Tibial artery (tissue), 4 donors: Measurements from ENCODE around the gene PSMC2.
"Not testable (repeated sequence)": the region's sequence is repeated elsewhere in the genome, so short reads cannot be mapped to it uniquely, and the experiment has no call there.

Experiments
- DNase-seq, 2 donors: peaks; one replicate each; pipeline ENCODE4 v3.0.0-alpha.2; 2019
- H3K27ac ChIP-seq, 2 donors: fragments of 200-600 bp; sonication (generic) in 1 of 2; 1 replicate in 1 of 2; 2 replicates in 1 of 2; pipeline ENCODE4 v1.5.1; 2018 to 2019; ENCODE audit warnings: mild to moderate bottlenecking in 1 of 2
- H3K27me3 ChIP-seq, 2 donors: fragments of 200-600 bp; sonication (generic) in 1 of 2; one replicate each; pipeline versions ENCODE4 v1.5.1 to v1.6.0; 2016 to 2019
- H3K36me3 ChIP-seq, 3 donors: fragments of 200-600 bp; sonication (generic) in 2 of 3; one replicate each; pipeline ENCODE4 v1.5.1; 2016 to 2019; ENCODE audit warnings: mild to moderate bottlenecking in 2 of 3
- H3K4me1 ChIP-seq, 4 donors: fragments of 200-600 bp; sonication (generic) in 2 of 4; 1 replicate in 3 of 4; 2 replicates in 1 of 4; pipeline ENCODE4 v1.5.1; 2016 to 2019
- H3K4me3 ChIP-seq, 2 donors: fragments of 200-600 bp; sonication (generic) in 1 of 2; 1 replicate in 1 of 2; 2 replicates in 1 of 2; pipeline ENCODE4 v1.5.1; 2018 to 2019; ENCODE audit warnings: mild to moderate bottlenecking in 2 of 2
- H3K9me3 ChIP-seq, 3 donors: fragments of 200-600 bp; sonication (generic) in 1 of 3; one replicate each; pipeline ENCODE4 v1.5.1; 2016 to 2019
- intact Hi-C: fragments of 100-400 bp; cut with DNase I; formaldehyde crosslinking; loops from one replicate; pipeline ENCODE4 v1.15.0; 2023; ENCODE audit warnings: low total_unique reads
- TF ChIP-seq, protein P1 (sequence below), 2 experiments: fragments of 200-600 bp in 1 of 2; fragments of 450-650 bp in 1 of 2; IDR thresholded peaks; one replicate each; pipeline ENCODE4 v1.5.1; 2017 to 2019; ENCODE audit warnings: antibody characterized with exemption in 2 of 2, mild to moderate bottlenecking in 1 of 2, moderate library complexity in 1 of 2

Gene PSMC2

DNA sequence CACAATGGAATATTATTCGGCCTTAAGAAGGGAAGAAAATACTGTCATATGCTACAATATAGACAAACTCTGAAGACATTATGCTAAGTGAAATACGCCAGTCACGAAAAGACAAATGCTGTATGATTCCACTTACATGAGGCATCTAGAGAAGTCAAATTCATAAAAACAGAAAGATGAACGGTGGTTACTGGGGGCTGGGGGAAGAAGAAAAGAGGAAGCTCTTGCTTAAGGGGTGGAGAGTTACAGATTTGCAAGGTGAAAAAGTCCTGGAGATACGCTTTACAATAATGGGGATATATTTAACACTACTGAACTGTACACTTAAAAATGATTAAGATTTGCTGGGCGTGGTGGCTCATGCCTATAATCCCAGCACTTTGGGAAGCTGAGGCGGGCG is 49.0 kb downstream of the PSMC2 start:
- Histone ChIP-seq H3K9me3 (no peaks in the 10 kb centered on the region), H3K36me3 (no peaks in the 10 kb centered on the region), H3K4me1 (no peaks in the 10 kb centered on the region), H3K4me3 (no peak overlapping the region), H3K27ac (no peak overlapping the region), H3K27me3 (no peaks in the 10 kb centered on the region)
- TF ChIP-seq, protein P1, sequence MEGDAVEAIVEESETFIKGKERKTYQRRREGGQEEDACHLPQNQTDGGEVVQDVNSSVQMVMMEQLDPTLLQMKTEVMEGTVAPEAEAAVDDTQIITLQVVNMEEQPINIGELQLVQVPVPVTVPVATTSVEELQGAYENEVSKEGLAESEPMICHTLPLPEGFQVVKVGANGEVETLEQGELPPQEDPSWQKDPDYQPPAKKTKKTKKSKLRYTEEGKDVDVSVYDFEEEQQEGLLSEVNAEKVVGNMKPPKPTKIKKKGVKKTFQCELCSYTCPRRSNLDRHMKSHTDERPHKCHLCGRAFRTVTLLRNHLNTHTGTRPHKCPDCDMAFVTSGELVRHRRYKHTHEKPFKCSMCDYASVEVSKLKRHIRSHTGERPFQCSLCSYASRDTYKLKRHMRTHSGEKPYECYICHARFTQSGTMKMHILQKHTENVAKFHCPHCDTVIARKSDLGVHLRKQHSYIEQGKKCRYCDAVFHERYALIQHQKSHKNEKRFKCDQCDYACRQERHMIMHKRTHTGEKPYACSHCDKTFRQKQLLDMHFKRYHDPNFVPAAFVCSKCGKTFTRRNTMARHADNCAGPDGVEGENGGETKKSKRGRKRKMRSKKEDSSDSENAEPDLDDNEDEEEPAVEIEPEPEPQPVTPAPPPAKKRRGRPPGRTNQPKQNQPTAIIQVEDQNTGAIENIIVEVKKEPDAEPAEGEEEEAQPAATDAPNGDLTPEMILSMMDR (IDR thresholded peaks at IDR 0.05), result no peak
- intact Hi-C loops, result no loop called here
- DNase-seq, result no peak

DNA sequence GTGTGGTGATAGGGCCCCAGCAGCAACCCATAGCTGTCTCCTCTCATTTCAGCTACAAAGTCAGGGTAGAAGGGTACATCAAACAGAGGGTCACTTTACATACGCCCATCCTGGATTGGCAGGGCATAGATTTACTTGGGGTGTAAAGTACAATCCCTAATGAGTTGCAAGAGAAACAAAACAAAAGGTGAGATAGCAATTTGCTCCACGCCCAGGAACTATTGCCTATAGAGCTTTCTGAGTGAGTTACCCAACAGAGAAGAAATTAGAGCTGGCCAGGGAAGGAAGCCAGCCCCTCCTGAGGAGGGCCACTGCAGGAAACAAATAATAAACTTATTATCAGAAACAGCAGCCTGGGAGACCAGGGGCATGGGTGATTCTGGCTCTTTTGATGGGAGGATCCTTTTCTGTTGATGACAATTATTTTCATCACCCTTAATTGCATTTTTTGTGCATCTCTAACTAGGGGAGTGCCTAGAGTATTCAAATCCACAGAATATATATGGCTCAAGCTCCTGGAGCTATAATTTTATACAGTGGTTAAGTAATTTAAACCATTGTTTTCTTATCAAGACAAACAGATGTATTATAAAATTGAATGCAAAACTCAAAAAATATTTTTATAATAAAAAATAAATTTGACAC is 51.2 kb downstream of the PSMC2 start:
- no peak for DNase-seq
- no peak overlapping the region for H3K27ac ChIP-seq
- H3K9me3 ChIP-seq, result no peaks in the 10 kb centered on the region
- no peak overlapping the region for H3K4me3 ChIP-seq
- intact Hi-C loops, result no loop called here
- no peaks in the 10 kb centered on the region for H3K27me3 ChIP-seq
- H3K4me1 ChIP-seq, result no peaks in the 10 kb centered on the region
- no peaks in the 10 kb centered on the region for H3K36me3 ChIP-seq
- TF ChIP-seq, protein P1 (IDR thresholded peaks at IDR 0.05), result no peak

DNA sequence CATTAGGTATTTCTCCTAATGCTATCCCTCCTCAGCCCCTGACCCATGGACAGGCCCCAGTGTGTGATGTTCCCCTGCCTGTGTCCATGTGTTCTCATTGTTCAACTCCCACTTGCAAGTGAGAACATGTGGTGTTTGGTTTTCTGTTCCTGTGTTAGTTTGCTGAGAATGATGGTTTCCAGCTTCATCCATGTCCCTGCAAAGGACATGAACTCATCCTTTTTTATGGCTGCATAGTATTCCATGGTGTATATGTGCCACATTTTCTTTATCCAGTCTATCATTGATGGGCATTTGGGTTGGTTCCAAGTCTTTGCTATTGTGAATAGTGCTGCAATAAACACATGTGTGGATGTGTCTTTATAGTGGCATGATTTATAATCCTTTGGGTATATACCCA is 52.2 kb downstream of the PSMC2 start:
- H3K4me1 ChIP-seq, intact Hi-C loops: not testable (repeated sequence)

DNA sequence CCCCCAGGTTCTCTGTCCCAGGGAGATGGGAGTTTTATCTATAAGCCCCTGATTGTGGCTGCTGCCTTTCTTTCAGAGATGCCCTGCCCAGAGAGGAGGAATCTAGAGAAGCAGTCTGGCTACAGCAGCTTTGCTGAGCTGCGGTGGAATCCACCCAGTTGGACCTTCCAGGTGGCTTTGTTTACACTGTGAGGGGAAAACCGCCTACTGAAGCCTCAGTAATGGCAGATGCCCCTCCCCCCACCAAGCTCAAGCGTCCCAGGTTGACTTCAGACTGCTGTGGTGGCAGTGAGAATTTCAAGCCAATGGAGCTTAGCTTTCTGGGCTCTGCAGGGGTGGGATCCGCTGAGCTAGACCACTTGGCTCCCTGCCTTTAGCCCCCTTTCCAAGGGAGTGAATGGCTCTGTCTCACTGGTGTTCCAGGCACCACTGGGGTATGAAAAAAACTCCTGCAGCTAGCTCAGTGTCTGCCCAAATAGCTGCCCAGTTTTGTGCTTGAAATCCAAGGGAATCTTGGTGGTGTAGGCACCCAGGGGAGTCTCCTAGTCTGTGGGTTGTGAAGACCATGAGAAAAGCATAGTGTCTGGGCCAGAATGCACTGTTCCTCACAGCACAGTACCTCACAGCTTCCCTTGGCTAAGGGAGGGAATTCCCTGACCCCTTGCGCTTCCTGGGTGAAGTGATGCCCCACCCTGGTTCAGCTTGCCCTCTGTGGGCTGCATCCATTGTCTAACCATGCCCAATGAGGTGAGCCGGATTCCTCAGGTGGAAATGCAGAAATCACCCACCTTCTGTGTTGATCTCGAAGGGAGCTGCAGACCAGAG is 58.6 kb downstream of the PSMC2 start:
- DNase-seq, H3K27me3 ChIP-seq, H3K4me1 ChIP-seq, H3K27ac ChIP-seq, H3K9me3 ChIP-seq, H3K4me3 ChIP-seq, intact Hi-C loops, H3K36me3 ChIP-seq: not testable (repeated sequence)

More for the DNA sequence above, 52.2 kb downstream of the PSMC2 start:
- not testable (repeated sequence) for H3K27ac ChIP-seq, H3K9me3 ChIP-seq, H3K36me3 ChIP-seq, DNase-seq, H3K27me3 ChIP-seq, H3K4me3 ChIP-seq

DNA sequence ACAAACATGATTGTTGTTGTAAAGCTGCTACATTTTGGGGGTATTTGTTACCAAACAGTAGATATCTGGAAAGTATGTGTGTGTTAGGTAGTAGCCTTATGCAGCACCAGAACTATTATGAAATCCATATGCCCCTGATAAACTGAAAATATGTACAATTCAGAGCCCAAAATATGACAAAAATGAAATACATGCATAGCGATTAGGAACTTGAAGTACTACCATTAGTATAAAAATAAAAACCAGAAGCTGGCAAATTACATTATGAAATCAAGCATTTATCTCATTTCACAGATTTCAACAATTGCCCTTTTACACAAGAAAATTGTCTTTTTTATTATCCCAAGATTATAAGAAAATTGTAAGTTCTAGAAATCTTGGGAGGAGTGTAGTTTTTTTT is 64.7 kb downstream of the PSMC2 start:
- intact Hi-C loops, result no loop called here
- TF ChIP-seq, protein P1 (IDR thresholded peaks at IDR 0.05), result no peak

DNA sequence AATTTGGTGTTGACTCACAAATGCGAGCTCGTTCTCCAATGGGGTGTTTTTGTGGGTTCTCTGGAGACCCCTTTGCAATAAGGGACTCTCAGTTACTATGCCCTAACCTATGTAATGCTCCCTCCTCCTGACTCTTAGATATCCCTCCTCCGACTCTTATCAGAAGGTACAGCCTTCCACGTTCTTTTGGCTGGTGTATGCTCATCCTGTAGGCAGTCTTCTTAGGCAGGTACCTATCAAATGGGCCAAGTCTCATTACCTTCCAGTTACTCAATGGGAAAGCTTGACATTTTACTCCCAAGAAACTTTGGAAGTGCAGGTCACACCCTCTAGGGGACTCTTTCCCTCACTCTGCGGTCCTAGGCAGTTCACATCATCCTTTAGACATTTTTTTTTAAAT is 66.0 kb downstream of the PSMC2 start:
- no peak for DNase-seq
- H3K27me3 ChIP-seq, result no peaks in the 10 kb centered on the region
- no peaks in the 10 kb centered on the region for H3K4me1 ChIP-seq
- no peak overlapping the region for H3K27ac ChIP-seq
- TF ChIP-seq, protein P1 (IDR thresholded peaks at IDR 0.05), result no peak
- H3K4me3 ChIP-seq, result no peak overlapping the region
- no peaks in the 10 kb centered on the region for H3K36me3 ChIP-seq
- intact Hi-C loops, result no loop called here
- no peaks in the 10 kb centered on the region for H3K9me3 ChIP-seq

More for the DNA sequence above, 64.7 kb downstream of the PSMC2 start:
- no peaks in the 10 kb centered on the region for H3K4me1 ChIP-seq
- H3K9me3 ChIP-seq, result no peaks in the 10 kb centered on the region
- no peak for DNase-seq
- H3K27me3 ChIP-seq, result no peaks in the 10 kb centered on the region
- H3K27ac ChIP-seq, result no peak overlapping the region
- no peak overlapping the region for H3K4me3 ChIP-seq
- H3K36me3 ChIP-seq, result no peaks in the 10 kb centered on the region
